Keratinocyte (primary cell): ENCODE measurements around the gene TAF4B. TPM values are rescaled to one million over a fixed set of nuclear protein-coding genes. Genes with fewer than 3 reads are reported as not detected.

ENCODE experiments used
- DNase-seq: peaks from one replicate; pipeline ENCODE4 v3.0.0-alpha.2; 2011; ENCODE audit warnings: low read depth, missing footprints, low spot score
- FAIRE-seq: peaks from 2 replicates; lab custom pipeline; 2011; peaks lifted over from hg19 to GRCh38; lab: Jason Lieb, UNC
- H2AFZ ChIP-seq: 2 replicates; pipeline ENCODE4 v1.6.0; 2012; ENCODE audit warnings: low read length, control low read depth, inconsistent platforms; ENCODE audit not compliant: control insufficient read depth
- H3K27ac ChIP-seq: 2 replicates; pipeline ENCODE4 v1.5.1; 2011; ENCODE audit warnings: low read length; ENCODE audit not compliant: control insufficient read depth, insufficient read depth
- H3K27me3 ChIP-seq: 3 replicates; pipeline ENCODE4 v1.6.0; 2011; ENCODE audit warnings: low read length; ENCODE audit not compliant: control insufficient read depth, insufficient read depth; ENCODE audit errors: extremely low read depth
- H3K36me3 ChIP-seq, 2 experiments: 2 replicates in 1 of 2; 3 replicates in 1 of 2; pipeline ENCODE4 v1.5.1; 2011; ENCODE audit warnings: low read length in 2 of 2, mild to moderate bottlenecking in 1 of 2; ENCODE audit not compliant: control insufficient read depth in 2 of 2, insufficient read depth in 2 of 2; ENCODE audit errors: extremely low read depth in 1 of 2
- H3K4me1 ChIP-seq: 3 replicates; pipeline ENCODE4 v1.5.1; 2011; ENCODE audit warnings: low read length; ENCODE audit not compliant: control insufficient read depth, insufficient read depth; ENCODE audit errors: extremely low read depth
- H3K4me2 ChIP-seq: 3 replicates; pipeline ENCODE4 v1.6.0; 2011; ENCODE audit warnings: low read depth, low read length; ENCODE audit not compliant: control insufficient read depth, insufficient read depth; ENCODE audit errors: extremely low read depth
- H3K4me3 ChIP-seq, 3 experiments: fragments of 200-600 bp in 1 of 3; sonication (generic) in 1 of 3; 2 replicates in 2 of 3; 3 replicates in 1 of 3; pipeline ENCODE4 v1.5.1; 2011 to 2016; ENCODE audit warnings: low read length in 3 of 3, mild to moderate bottlenecking in 3 of 3, control low read depth in 2 of 3, inconsistent platforms in 1 of 3, low read depth in 1 of 3, mixed read lengths in 1 of 3, mixed run types in 1 of 3, moderate library complexity in 1 of 3; ENCODE audit not compliant: control insufficient read depth in 2 of 3, insufficient read depth in 2 of 3; ENCODE audit errors: extremely low read depth in 1 of 3
- H3K79me2 ChIP-seq: 2 replicates; pipeline ENCODE4 v1.6.0; 2012; ENCODE audit warnings: low read length; ENCODE audit not compliant: control insufficient read depth, insufficient read depth
- H3K9ac ChIP-seq: 3 replicates; pipeline ENCODE4 v1.6.0; 2011; ENCODE audit warnings: low read length; ENCODE audit not compliant: control insufficient read depth, insufficient read depth; ENCODE audit errors: extremely low read depth
- H3K9me1 ChIP-seq: 3 replicates; pipeline ENCODE4 v1.6.0; 2011; ENCODE audit warnings: low read length; ENCODE audit not compliant: control insufficient read depth, insufficient read depth; ENCODE audit errors: extremely low read depth
- H3K9me3 ChIP-seq: 2 replicates; pipeline ENCODE4 v1.5.1; 2012; ENCODE audit warnings: low read depth, low read length; ENCODE audit not compliant: control insufficient read depth
- H4K20me1 ChIP-seq: 3 replicates; pipeline ENCODE4 v1.6.0; 2011; ENCODE audit warnings: low read length; ENCODE audit not compliant: control insufficient read depth, insufficient read depth; ENCODE audit errors: extremely low read depth
- EZH2 ChIP-seq: IDR thresholded peaks from one replicate; pipeline ENCODE4 v1.6.1; 2012; ENCODE audit warnings: inconsistent platforms, mild to moderate bottlenecking, low read length, moderate library complexity
- dilution Hi-C: fragments of 300-500 bp; cut with MboI; formaldehyde crosslinking; loops from one replicate; pipeline ENCODE4 v1.7.0; 2020; ENCODE audit warnings: low sequenced_read_pairs; ENCODE audit not compliant: extremely low pct_ligation_motif_present
- polyA minus RNA-seq, 3 experiments: library from RNA; depleted of rRNA, polyadenylated mRNA; stranded (reverse); fragments of >200 nt; gene quantifications; 1 replicate in 1 of 3; 2 replicates in 1 of 3; 3 replicates in 1 of 3; pipeline ENCODE4 v1.2.3, GENCODE V29; 2011
- polyA plus RNA-seq, 5 experiments: library from polyadenylated mRNA; depleted of rRNA in 3 of 5; stranded (reverse) in 3 of 5; stranded (forward) in 1 of 5; unstranded in 1 of 5; fragments of >200 nt; gene quantifications; 1 replicate in 1 of 5; 2 replicates in 3 of 5; 3 replicates in 1 of 5; pipeline versions ENCODE4 v1.2.1 to v1.2.3, GENCODE V29; 2011 to 2012; ENCODE audit warnings: missing spikeins in 2 of 5, low read depth in 1 of 5, low replicate concordance in 1 of 5
- TF ChIP-seq, protein P1 (sequence below), 3 experiments: IDR thresholded peaks in 1 of 3; conservative IDR thresholded peaks in 1 of 3; optimal IDR thresholded peaks in 1 of 3; 2 replicates in 2 of 3; 3 replicates in 1 of 3; pipeline versions ENCODE3 to v1.5.1; 2011; ENCODE audit warnings: low read length in 3 of 3, mild to moderate bottlenecking in 3 of 3, moderate library complexity in 2 of 3, control low read depth in 1 of 3, inconsistent platforms in 1 of 3; ENCODE audit not compliant: insufficient read depth in 2 of 3; ENCODE audit errors: extremely low read depth in 1 of 3

TAF4B gene, protein sequence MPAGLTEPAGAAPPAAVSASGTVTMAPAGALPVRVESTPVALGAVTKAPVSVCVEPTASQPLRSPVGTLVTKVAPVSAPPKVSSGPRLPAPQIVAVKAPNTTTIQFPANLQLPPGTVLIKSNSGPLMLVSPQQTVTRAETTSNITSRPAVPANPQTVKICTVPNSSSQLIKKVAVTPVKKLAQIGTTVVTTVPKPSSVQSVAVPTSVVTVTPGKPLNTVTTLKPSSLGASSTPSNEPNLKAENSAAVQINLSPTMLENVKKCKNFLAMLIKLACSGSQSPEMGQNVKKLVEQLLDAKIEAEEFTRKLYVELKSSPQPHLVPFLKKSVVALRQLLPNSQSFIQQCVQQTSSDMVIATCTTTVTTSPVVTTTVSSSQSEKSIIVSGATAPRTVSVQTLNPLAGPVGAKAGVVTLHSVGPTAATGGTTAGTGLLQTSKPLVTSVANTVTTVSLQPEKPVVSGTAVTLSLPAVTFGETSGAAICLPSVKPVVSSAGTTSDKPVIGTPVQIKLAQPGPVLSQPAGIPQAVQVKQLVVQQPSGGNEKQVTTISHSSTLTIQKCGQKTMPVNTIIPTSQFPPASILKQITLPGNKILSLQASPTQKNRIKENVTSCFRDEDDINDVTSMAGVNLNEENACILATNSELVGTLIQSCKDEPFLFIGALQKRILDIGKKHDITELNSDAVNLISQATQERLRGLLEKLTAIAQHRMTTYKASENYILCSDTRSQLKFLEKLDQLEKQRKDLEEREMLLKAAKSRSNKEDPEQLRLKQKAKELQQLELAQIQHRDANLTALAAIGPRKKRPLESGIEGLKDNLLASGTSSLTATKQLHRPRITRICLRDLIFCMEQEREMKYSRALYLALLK
- polyA plus RNA-seq (3.6 to 5.9 TPM (median 4.9 TPM) in 3 replicates), polyA minus RNA-seq (2.8 to 9.5 TPM (median 4.3 TPM) in 3 replicates)
- 4.5 TPM for polyA plus RNA-seq (2011; ENCODE audit: low read depth)
- 3.0 and 5.5 TPM in 2 replicates for polyA plus RNA-seq (2011; cell fraction: cytosol; rRNA removed)
- polyA plus RNA-seq (2011; cell fraction: nucleus; rRNA removed), result 4.1 and 5.0 TPM in 2 replicates
- polyA plus RNA-seq (2012; ENCODE audit: low replicate concordance), result 3.5 and 3.8 TPM in 2 replicates
- polyA minus RNA-seq (2011; cell fraction: cytosol; rRNA and poly(A)+ RNA removed), result 4.0 TPM
- polyA minus RNA-seq (2011; cell fraction: nucleus; rRNA and poly(A)+ RNA removed), result 8.1 and 12.0 TPM in 2 replicates

DNA sequence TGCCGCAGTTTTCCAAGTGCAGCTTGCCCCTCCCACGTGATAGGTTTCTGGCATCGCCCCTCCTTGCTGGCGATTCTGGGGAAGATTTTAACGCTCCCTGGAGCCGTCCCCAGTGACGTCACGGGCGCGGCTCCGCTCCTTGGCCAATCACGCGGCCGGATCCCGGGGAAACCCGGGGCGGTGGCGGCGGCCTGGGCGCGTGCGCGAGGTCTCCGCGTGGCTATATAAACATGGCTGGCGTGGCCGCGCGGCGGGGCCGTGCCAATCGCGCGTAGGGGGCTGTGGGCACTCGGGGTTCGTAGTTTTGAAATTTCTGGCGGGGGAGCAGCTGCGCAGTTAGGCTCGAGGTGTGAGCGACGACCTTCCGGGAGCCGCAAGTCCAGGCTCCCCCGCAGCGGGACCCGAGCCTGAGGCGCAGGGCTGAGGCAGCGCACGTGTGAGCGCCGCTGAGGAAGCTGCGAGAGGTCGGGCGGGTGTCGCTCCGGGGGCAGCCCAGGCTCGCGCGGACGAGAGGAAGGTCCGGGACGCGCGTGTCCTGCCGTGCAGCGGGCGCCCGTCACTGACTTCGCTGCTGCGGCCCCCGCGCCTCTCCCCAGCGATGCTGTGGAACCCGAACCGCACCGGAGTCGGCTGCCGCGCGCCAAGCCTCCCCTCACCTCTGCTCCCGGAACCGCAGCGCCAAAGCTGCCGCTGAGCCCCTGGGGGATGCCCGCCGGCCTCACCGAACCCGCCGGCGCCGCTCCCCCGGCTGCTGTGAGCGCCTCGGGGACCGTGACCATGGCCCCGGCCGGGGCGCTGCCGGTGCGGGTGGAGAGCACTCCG is at the start of gene TAF4B:
Gene TAF4B, plus strand, starts transcription at position 217 of the 822 bp plus-strand sequence. Its CDS starts 489 bp downstream, at position 706.
- peak; percentile 66 for FAIRE-seq
- Histone ChIP-seq H4K20me1 (no peaks in the 10 kb centered on the region), H3K9me3 (no peaks in the 10 kb centered on the region), H3K4me1 (peaks cover 35% of the 10 kb centered on the region), H3K27ac (peak within 1 kb of the TSS; percentile 92), H3K4me2 (peak within 1 kb of the TSS; percentile 95), H3K79me2 (peaks cover 36% of the 10 kb centered on the region), H3K27me3 (no peaks in the 10 kb centered on the region), H2AFZ (peak within 1 kb of the TSS; percentile 89), H3K9ac (peak within 1 kb of the TSS; percentile 98), H3K9me1 (peaks cover 2% of the 10 kb centered on the region), H3K4me3 (peak within 1 kb of the TSS; percentile 69 to 99 (median 89)), H3K36me3 (no peaks in the 10 kb centered on the region)
- peak; percentile 57 for DNase-seq
- dilution Hi-C loops, result no loop called here
- TF ChIP-seq, protein P1, sequence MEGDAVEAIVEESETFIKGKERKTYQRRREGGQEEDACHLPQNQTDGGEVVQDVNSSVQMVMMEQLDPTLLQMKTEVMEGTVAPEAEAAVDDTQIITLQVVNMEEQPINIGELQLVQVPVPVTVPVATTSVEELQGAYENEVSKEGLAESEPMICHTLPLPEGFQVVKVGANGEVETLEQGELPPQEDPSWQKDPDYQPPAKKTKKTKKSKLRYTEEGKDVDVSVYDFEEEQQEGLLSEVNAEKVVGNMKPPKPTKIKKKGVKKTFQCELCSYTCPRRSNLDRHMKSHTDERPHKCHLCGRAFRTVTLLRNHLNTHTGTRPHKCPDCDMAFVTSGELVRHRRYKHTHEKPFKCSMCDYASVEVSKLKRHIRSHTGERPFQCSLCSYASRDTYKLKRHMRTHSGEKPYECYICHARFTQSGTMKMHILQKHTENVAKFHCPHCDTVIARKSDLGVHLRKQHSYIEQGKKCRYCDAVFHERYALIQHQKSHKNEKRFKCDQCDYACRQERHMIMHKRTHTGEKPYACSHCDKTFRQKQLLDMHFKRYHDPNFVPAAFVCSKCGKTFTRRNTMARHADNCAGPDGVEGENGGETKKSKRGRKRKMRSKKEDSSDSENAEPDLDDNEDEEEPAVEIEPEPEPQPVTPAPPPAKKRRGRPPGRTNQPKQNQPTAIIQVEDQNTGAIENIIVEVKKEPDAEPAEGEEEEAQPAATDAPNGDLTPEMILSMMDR (optimal IDR thresholded peaks at IDR 0.05 in 1 of 3, IDR thresholded peaks at IDR 0.05 in 1 of 3, conservative IDR thresholded peaks at IDR 0.05 in 1 of 3; ENCODE audit: extremely low read depth in 1 of 3, insufficient read depth in 2 of 3, low read length in 3 of 3), result no peak
- TF ChIP-seq EZH2, result no peak

DNA sequence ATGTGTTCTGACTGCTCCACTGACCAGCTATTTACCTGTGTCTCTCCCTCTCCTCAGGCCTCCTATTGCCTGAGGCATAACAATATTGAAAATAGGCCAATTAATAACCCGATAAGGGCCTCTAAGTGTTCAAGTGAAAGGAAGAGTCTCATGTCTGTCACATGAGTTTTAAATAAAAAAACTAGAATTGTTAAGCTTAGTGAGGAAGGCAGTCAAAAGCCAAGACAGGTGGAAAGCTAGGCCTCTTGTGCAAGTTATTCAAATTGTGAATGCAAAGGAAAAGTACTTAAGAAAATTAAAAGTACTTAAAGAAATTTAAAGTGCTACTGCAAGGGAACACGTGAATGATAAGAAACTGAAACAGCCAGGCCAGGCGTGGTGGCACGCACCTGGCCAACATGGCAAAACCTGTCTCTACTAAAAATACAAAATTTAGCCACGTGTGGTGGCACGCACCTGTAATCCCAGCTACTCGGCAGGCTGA is 44.9 kb upstream of the TAF4B start:
- H3K79me2 ChIP-seq, result no peaks in the 10 kb centered on the region
- DNase-seq, result no peak
- H3K4me1 ChIP-seq, result no peaks in the 10 kb centered on the region
- dilution Hi-C loops, result no loop called here
- no peaks in the 10 kb centered on the region for H3K9me1 ChIP-seq
- no peaks in the 10 kb centered on the region for H4K20me1 ChIP-seq
- H3K9me3 ChIP-seq, result no peaks in the 10 kb centered on the region
- H3K4me2 ChIP-seq, result no peak overlapping the region
- no peaks in the 10 kb centered on the region for H3K36me3 ChIP-seq
- no peaks in the 10 kb centered on the region for H3K27me3 ChIP-seq
- H3K27ac ChIP-seq, result no peak overlapping the region
- TF ChIP-seq EZH2, result no peak
- TF ChIP-seq, protein P1 (optimal IDR thresholded peaks at IDR 0.05 in 1 of 3, IDR thresholded peaks at IDR 0.05 in 1 of 3, conservative IDR thresholded peaks at IDR 0.05 in 1 of 3; ENCODE audit: extremely low read depth in 1 of 3, insufficient read depth in 2 of 3, low read length in 3 of 3), result no peak
- no peak overlapping the region for H3K4me3 ChIP-seq
- no peak overlapping the region for H3K9ac ChIP-seq
- H2AFZ ChIP-seq, result no peak overlapping the region
- no peak for FAIRE-seq
